ENCODE results near the gene TRPM7. TPM values are rescaled to one million over a fixed set of nuclear protein-coding genes. Genes with fewer than 3 reads are reported as not detected.

TRPM7 gene
- total and polyA plus RNA-seq, 2 of the 13 experiments (the other 11 are each of a cell fraction or from before 2014, with no cell fraction given): 11.0 to 36.0 TPM

DNA sequence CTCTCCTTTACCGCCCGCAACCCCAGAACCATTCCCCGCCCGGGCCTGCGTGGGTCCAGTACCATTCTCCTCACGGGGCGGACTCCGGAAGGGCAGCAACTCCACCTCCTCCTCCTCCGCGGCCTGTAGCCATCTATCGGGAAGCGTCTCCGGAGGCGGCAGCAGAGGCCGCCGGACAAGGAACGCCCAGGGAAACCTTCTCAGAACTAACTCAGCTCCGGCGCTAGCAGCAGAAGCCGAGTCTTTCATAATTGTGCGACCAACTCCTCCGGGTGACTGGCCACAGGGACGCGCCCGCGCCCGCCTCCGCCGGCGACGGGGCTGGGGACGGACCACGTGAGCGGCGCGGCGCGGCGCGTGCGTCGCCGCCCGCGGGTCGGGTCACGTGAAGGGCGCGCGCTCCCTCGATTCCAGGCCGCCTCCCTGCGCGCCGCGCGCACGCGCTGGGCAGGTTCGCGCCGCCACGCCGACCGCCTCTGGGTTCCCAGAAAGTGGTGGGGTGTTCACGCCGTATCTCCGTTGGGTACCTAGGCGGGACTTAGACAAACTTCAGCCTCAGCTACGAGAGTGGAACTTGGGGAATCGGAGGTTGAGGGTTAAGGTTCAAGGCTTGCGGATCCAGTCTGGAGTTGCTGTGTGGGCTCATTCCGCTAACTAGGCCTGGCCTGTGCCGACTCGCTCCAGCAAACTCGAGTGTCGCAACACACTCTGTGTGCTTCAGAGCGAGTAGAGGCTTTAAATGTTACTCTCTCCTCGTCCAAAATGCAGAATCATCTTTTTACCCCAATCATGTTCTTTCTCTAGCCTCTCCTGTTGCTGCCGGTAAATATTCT is at the start of gene TRPM7 (continued):
- TF ChIP-seq, protein P1, sequence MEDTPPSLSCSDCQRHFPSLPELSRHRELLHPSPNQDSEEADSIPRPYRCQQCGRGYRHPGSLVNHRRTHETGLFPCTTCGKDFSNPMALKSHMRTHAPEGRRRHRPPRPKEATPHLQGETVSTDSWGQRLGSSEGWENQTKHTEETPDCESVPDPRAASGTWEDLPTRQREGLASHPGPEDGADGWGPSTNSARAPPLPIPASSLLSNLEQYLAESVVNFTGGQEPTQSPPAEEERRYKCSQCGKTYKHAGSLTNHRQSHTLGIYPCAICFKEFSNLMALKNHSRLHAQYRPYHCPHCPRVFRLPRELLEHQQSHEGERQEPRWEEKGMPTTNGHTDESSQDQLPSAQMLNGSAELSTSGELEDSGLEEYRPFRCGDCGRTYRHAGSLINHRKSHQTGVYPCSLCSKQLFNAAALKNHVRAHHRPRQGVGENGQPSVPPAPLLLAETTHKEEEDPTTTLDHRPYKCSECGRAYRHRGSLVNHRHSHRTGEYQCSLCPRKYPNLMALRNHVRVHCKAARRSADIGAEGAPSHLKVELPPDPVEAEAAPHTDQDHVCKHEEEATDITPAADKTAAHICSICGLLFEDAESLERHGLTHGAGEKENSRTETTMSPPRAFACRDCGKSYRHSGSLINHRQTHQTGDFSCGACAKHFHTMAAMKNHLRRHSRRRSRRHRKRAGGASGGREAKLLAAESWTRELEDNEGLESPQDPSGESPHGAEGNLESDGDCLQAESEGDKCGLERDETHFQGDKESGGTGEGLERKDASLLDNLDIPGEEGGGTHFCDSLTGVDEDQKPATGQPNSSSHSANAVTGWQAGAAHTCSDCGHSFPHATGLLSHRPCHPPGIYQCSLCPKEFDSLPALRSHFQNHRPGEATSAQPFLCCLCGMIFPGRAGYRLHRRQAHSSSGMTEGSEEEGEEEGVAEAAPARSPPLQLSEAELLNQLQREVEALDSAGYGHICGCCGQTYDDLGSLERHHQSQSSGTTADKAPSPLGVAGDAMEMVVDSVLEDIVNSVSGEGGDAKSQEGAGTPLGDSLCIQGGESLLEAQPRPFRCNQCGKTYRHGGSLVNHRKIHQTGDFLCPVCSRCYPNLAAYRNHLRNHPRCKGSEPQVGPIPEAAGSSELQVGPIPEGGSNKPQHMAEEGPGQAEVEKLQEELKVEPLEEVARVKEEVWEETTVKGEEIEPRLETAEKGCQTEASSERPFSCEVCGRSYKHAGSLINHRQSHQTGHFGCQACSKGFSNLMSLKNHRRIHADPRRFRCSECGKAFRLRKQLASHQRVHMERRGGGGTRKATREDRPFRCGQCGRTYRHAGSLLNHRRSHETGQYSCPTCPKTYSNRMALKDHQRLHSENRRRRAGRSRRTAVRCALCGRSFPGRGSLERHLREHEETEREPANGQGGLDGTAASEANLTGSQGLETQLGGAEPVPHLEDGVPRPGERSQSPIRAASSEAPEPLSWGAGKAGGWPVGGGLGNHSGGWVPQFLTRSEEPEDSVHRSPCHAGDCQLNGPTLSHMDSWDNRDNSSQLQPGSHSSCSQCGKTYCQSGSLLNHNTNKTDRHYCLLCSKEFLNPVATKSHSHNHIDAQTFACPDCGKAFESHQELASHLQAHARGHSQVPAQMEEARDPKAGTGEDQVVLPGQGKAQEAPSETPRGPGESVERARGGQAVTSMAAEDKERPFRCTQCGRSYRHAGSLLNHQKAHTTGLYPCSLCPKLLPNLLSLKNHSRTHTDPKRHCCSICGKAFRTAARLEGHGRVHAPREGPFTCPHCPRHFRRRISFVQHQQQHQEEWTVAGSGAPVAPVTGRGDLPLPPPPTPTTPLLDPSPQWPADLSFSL (CRISPR knock-in tag; IDR thresholded peaks at IDR 0.05): no peak
- TF ChIP-seq BRD4 (CRISPR knock-in tag; IDR thresholded peaks at IDR 0.05): peak; percentile 61; the same call in 1 of the 2 replicates
- TF ChIP-seq, protein P2, sequence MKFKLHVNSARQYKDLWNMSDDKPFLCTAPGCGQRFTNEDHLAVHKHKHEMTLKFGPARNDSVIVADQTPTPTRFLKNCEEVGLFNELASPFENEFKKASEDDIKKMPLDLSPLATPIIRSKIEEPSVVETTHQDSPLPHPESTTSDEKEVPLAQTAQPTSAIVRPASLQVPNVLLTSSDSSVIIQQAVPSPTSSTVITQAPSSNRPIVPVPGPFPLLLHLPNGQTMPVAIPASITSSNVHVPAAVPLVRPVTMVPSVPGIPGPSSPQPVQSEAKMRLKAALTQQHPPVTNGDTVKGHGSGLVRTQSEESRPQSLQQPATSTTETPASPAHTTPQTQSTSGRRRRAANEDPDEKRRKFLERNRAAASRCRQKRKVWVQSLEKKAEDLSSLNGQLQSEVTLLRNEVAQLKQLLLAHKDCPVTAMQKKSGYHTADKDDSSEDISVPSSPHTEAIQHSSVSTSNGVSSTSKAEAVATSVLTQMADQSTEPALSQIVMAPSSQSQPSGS (CRISPR knock-in tag; IDR thresholded peaks at IDR 0.05): no peak
- TF ChIP-seq, protein P3, sequence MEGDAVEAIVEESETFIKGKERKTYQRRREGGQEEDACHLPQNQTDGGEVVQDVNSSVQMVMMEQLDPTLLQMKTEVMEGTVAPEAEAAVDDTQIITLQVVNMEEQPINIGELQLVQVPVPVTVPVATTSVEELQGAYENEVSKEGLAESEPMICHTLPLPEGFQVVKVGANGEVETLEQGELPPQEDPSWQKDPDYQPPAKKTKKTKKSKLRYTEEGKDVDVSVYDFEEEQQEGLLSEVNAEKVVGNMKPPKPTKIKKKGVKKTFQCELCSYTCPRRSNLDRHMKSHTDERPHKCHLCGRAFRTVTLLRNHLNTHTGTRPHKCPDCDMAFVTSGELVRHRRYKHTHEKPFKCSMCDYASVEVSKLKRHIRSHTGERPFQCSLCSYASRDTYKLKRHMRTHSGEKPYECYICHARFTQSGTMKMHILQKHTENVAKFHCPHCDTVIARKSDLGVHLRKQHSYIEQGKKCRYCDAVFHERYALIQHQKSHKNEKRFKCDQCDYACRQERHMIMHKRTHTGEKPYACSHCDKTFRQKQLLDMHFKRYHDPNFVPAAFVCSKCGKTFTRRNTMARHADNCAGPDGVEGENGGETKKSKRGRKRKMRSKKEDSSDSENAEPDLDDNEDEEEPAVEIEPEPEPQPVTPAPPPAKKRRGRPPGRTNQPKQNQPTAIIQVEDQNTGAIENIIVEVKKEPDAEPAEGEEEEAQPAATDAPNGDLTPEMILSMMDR (CRISPR knock-in tag; IDR thresholded peaks at IDR 0.05): no peak; the same call in 1 of the 2 replicates
- no peak for TF ChIP-seq ZBTB42 (CRISPR knock-in tag; IDR thresholded peaks at IDR 0.05)
- TF ChIP-seq, protein P4, sequence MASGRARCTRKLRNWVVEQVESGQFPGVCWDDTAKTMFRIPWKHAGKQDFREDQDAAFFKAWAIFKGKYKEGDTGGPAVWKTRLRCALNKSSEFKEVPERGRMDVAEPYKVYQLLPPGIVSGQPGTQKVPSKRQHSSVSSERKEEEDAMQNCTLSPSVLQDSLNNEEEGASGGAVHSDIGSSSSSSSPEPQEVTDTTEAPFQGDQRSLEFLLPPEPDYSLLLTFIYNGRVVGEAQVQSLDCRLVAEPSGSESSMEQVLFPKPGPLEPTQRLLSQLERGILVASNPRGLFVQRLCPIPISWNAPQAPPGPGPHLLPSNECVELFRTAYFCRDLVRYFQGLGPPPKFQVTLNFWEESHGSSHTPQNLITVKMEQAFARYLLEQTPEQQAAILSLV (CRISPR knock-in tag; IDR thresholded peaks at IDR 0.05; ENCODE audit: borderline replicate concordance): peak; percentile 70; the same call in 1 of the 2 replicates
- no peak for TF ChIP-seq SAFB2 (CRISPR knock-in tag; IDR thresholded peaks at IDR 0.05; ENCODE audit: borderline replicate concordance, low read depth)
- TF ChIP-seq MNT (IDR thresholded peaks at IDR 0.05): no peak
- no peak for TF ChIP-seq CBX1 (IDR thresholded peaks at IDR 0.05; ENCODE audit: low read depth)
- TF ChIP-seq ZNF546 (CRISPR knock-in tag; conservative IDR thresholded peaks at IDR 0.05): peak; percentile 94
- peak; percentile 38; the same call in 1 of the 2 replicates for TF ChIP-seq FOXO1 (CRISPR knock-in tag; IDR thresholded peaks at IDR 0.05)
- TF ChIP-seq NFE2L1 (CRISPR knock-in tag; IDR thresholded peaks at IDR 0.05; ENCODE audit: borderline replicate concordance): no peak
- TF ChIP-seq ZNF616 (CRISPR knock-in tag; IDR thresholded peaks at IDR 0.05; ENCODE audit: low read depth): peak; percentile 55
- TF ChIP-seq, protein P5, sequence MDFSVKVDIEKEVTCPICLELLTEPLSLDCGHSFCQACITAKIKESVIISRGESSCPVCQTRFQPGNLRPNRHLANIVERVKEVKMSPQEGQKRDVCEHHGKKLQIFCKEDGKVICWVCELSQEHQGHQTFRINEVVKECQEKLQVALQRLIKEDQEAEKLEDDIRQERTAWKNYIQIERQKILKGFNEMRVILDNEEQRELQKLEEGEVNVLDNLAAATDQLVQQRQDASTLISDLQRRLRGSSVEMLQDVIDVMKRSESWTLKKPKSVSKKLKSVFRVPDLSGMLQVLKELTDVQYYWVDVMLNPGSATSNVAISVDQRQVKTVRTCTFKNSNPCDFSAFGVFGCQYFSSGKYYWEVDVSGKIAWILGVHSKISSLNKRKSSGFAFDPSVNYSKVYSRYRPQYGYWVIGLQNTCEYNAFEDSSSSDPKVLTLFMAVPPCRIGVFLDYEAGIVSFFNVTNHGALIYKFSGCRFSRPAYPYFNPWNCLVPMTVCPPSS (IDR thresholded peaks at IDR 0.05): no peak
